Mucosa of rectum (tissue), 2 donors: ENCODE measurements around the gene TMEM131L.

Experiments
- H3K27ac ChIP-seq, 2 donors: one replicate each; pipeline ENCODE4 v1.7.0; 2013; ENCODE audit warnings: inconsistent platforms in 2 of 2, low read depth in 2 of 2, low read length in 2 of 2
- H3K27me3 ChIP-seq, 2 donors: one replicate each; pipeline ENCODE4 v1.7.0; 2013; ENCODE audit warnings: low read length in 2 of 2; ENCODE audit not compliant: control insufficient read depth in 2 of 2, insufficient read depth in 2 of 2
- H3K36me3 ChIP-seq, 2 donors: one replicate each; pipeline ENCODE4 v1.7.0; 2013; ENCODE audit warnings: low read length in 2 of 2; ENCODE audit not compliant: control insufficient read depth in 2 of 2, insufficient read depth in 2 of 2
- H3K4me1 ChIP-seq, 2 donors: one replicate each; pipeline ENCODE4 v1.7.0; 2013; ENCODE audit warnings: low read length in 2 of 2, mild to moderate bottlenecking in 1 of 2; ENCODE audit not compliant: control insufficient read depth in 2 of 2, insufficient read depth in 2 of 2
- H3K4me3 ChIP-seq, 2 donors: one replicate each; pipeline ENCODE4 v1.7.0; 2013; ENCODE audit warnings: low read length in 2 of 2
- H3K9ac ChIP-seq, 2 donors: one replicate each; pipeline ENCODE4 v1.7.0; 2013; ENCODE audit warnings: low read length in 2 of 2, low read depth in 1 of 2, mild to moderate bottlenecking in 1 of 2
- H3K9me3 ChIP-seq, 2 donors: one replicate each; pipeline ENCODE4 v1.7.0; 2013; ENCODE audit warnings: low read length in 2 of 2; ENCODE audit not compliant: control insufficient read depth in 2 of 2
- donor health status: healthy.
- donor health status: Normal muscosa, but diverticular disease.

TMEM131L gene

DNA sequence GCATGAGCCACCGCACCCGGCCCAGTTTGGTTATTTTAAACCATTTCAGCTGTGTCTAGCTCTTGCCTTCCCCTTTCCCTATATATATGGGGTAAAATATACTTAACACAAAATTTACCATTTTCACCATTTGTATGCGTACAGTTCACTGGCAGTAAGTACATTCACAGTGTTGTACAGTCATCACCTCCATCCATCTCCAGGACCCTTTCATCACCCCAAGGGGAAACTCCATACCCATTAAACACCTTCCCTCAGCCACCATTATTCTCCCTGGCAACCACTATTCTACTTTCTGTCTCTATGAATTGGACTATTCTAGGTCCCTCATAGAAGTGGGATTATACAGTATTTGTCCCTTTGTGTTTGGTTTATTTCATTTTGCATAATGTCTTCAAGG, 106.4 kb downstream of the TMEM131L start:
- no peaks in the 10 kb centered on the region for H3K4me1 ChIP-seq

DNA sequence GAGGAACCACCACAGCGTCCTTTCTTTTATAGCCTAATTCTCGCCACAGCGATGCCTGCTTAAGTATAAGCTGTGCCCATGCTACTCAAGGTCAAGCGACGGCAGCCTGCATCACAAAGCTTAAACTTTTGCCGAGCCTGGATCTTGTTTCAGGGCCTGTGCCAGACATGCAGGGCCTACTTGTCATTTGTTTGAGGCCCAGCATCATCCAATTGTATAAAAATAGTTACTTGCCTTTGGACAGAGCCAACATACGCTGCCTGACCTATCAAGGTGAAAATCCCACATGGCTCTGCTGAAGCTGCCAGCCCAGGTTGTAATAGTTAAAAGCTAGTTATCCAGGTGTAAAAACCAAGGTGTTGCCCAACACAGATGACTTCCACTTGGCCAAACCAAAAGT, 107.1 kb downstream of the TMEM131L start:
- H3K9ac ChIP-seq, result no peak overlapping the region
- no peaks in the 10 kb centered on the region for H3K9me3 ChIP-seq
- no peak overlapping the region for H3K4me3 ChIP-seq

More for the DNA sequence above, 106.4 kb downstream of the TMEM131L start:
- no peaks in the 10 kb centered on the region for H3K27me3 ChIP-seq
- H3K9ac ChIP-seq, result no peak overlapping the region
- no peak overlapping the region for H3K27ac ChIP-seq
- no peak overlapping the region for H3K4me3 ChIP-seq
- H3K36me3 ChIP-seq, result no peaks in the 10 kb centered on the region
- no peaks in the 10 kb centered on the region for H3K9me3 ChIP-seq

DNA sequence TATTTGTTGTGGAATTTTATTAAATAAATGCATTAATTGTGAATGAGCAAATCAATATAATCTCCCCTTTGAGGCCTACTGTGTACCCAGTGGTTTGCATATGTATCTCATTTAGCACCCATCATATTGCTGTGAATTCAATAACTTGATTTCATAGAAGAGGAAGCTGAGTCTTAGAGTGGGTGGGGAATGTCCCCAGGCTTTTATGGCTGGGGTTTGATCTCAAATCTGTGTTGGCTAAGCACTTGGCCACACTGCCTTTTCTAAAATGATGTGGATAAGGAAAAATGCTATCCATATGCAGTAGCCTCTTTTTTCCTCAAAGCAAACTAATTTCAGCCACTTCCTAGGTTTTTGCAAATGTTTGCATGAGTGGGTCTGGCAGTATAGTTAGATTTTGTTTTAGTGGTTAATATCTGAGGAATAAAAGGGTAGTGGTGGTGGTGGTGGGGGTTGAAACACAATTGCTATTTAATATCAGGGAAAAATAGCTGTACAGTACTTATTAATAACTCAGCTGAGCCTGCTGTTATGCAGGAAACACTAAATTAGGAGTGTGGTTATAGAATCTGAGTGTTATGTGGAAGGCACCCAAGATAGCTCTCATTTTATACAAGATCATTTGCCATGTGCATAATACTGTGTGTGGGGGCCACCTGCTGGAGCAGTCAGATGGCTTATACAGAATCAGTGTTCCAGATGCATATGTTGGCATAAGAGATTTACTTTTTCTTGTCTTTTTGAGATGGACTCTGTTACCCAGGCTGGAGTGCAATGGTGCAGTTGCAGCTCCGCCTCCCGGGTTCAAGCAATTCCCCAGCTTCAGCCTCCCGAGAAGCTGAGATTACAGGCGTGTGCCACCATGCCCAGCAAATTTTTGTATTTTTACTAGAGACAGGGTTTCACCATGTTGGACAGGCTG, 108.0 kb downstream of the TMEM131L start:
- Histone ChIP-seq H3K9ac (no peak overlapping the region), H3K36me3 (no peaks in the 10 kb centered on the region), H3K27ac (no peak overlapping the region), H3K4me1 (no peaks in the 10 kb centered on the region), H3K9me3 (no peaks in the 10 kb centered on the region), H3K27me3 (no peaks in the 10 kb centered on the region), H3K4me3 (no peak overlapping the region)

More for the DNA sequence above, 107.1 kb downstream of the TMEM131L start:
- Histone ChIP-seq H3K4me1 (no peaks in the 10 kb centered on the region), H3K27ac (no peak overlapping the region), H3K27me3 (no peaks in the 10 kb centered on the region), H3K36me3 (no peaks in the 10 kb centered on the region)

DNA sequence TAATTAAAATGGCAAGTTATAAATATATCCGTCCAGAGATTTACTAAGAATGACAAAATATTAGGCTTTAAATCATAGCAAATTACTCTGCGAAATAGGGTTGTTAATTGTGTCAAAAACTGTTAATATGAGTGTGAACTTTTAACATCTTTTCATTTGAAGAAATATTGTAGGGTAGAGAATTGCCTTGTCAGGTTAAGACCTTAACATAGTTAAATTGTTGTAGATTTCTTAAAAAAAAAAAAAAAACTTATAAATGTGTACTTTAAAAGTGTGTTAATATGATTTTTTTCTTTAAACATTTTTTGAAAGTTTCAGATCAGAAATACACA, 110.2 kb downstream of the TMEM131L start:
- no peaks in the 10 kb centered on the region for H3K4me1 ChIP-seq
- no peaks in the 10 kb centered on the region for H3K9me3 ChIP-seq
- no peak overlapping the region for H3K9ac ChIP-seq
- H3K4me3 ChIP-seq, result no peak overlapping the region
- no peak overlapping the region for H3K27ac ChIP-seq
- H3K27me3 ChIP-seq, result no peaks in the 10 kb centered on the region
- H3K36me3 ChIP-seq, result no peaks in the 10 kb centered on the region

GRCh38 chr4:153577053-153577452, 110.9 kb downstream of the TMEM131L start:
- no peaks in the 10 kb centered on the region for H3K27me3 ChIP-seq
- H3K36me3 ChIP-seq, result no peaks in the 10 kb centered on the region
- no peak overlapping the region for H3K4me3 ChIP-seq
- H3K27ac ChIP-seq, result no peak overlapping the region
- no peak overlapping the region for H3K9ac ChIP-seq
- no peaks in the 10 kb centered on the region for H3K4me1 ChIP-seq
- H3K9me3 ChIP-seq, result no peaks in the 10 kb centered on the region

DNA sequence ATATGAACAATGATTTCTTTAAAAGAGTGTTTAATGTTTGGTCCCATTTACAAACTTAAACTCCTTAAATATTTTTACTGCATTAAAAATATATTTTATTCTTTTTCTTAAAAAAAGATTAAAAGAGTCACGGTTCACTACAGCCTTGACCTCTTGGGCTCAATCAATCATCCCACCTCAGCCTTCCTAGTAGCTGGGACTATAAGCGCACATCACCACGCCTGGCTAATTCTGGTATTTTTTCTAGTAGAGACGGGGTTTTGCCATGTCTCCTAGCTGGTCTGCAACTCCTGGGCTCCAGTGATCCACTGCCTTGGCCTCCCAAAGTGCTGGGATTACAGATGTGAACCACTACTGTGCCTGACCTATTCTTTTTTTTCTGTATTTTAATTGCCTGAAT, 113.2 kb downstream of the TMEM131L start:
- no peak overlapping the region for H3K27ac ChIP-seq
- H3K27me3 ChIP-seq, result no peaks in the 10 kb centered on the region
- H3K4me3 ChIP-seq, result no peak overlapping the region
- no peak overlapping the region for H3K9ac ChIP-seq
- H3K36me3 ChIP-seq, result no peaks in the 10 kb centered on the region
- no peaks in the 10 kb centered on the region for H3K9me3 ChIP-seq
- H3K4me1 ChIP-seq, result no peaks in the 10 kb centered on the region

- Histone ChIP-seq H3K4me3 (no peak overlapping the region), H3K27me3 (no peaks in the 10 kb centered on the region), H3K36me3 (no peaks in the 10 kb centered on the region), H3K4me1 (no peaks in the 10 kb centered on the region), H3K9ac (no peak overlapping the region), H3K9me3 (no peaks in the 10 kb centered on the region), H3K27ac (no peak overlapping the region)
Observed at GRCh38 chr4:153579872-153580271, 113.7 kb downstream of the TMEM131L start.

GRCh38 chr4:153582954-153583702, 117.0 kb downstream of the TMEM131L start:
- Histone ChIP-seq H3K9ac (no peak overlapping the region), H3K9me3 (no peaks in the 10 kb centered on the region), H3K36me3 (peaks cover 0 to 4% of the 10 kb centered on the region in 2 donors), H3K27me3 (no peaks in the 10 kb centered on the region), H3K4me1 (no peaks in the 10 kb centered on the region), H3K4me3 (no peak overlapping the region), H3K27ac (no peak overlapping the region)

DNA sequence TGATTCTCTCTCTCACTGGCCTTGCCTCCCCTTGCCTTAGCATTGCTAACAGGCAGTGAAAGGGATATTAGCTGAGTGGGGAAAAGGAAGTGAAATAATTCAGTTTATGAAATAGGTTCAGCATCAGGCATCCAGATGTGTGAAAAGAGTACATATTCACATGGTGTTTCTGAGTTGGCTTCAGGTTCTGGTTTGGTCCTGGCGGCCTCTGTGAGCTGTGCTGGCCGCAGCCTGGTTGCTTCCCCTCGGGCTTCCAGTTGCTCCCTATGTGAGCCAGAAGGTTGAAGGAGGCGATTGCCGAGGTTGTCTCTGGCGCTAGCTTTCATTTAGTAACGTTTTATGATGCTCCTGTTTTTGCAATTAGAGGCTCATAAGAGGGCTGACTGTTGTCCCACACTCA, 118.9 kb downstream of the TMEM131L start:
- Histone ChIP-seq H3K9ac (no peak overlapping the region), H3K27me3 (no peaks in the 10 kb centered on the region), H3K36me3 (peaks cover 0 to 4% of the 10 kb centered on the region in 2 donors), H3K4me3 (no peak overlapping the region), H3K27ac (no peak overlapping the region), H3K9me3 (no peaks in the 10 kb centered on the region), H3K4me1 (no peaks in the 10 kb centered on the region)
